ACC112 (cell line): ENCODE results near the gene BICRA.
A peak's percentile ranks its signal among the peaks of the same experiment; 100 is the strongest.
"Not testable (repeated sequence)": the region's sequence is repeated elsewhere in the genome, so short reads cannot be mapped to it uniquely, and the experiment has no call there.

ENCODE experiments used
- H2AFZ ChIP-seq: fragments of 200-600 bp; sonication (generic); one replicate; pipeline ENCODE4 v1.6.0; 2017; ENCODE audit warnings: antibody characterized with exemption, low read length; ENCODE audit not compliant: unreplicated experiment
- H3K27ac ChIP-seq: fragments of 200-600 bp; sonication (generic); 2 replicates; pipeline ENCODE4 v1.5.1; 2014; ENCODE audit warnings: low read depth, mild to moderate bottlenecking, antibody characterized with exemption, low read length, moderate library complexity
- H3K27me3 ChIP-seq: fragments of 200-600 bp; sonication (generic); 2 replicates; pipeline ENCODE4 v1.6.1; 2014; ENCODE audit warnings: mild to moderate bottlenecking, antibody characterized with exemption, low read length, moderate library complexity, mixed read lengths; ENCODE audit not compliant: insufficient read depth
- H3K36me3 ChIP-seq: fragments of 200-600 bp; sonication (generic); 2 replicates; pipeline ENCODE4 v1.6.1; 2016; ENCODE audit warnings: mild to moderate bottlenecking, antibody characterized with exemption, low read length, moderate library complexity, mixed read lengths; ENCODE audit not compliant: insufficient read depth
- H3K4me1 ChIP-seq: fragments of 200-600 bp; sonication (generic); one replicate; pipeline ENCODE4 v1.6.1; 2016; ENCODE audit warnings: low read length, mixed read lengths; ENCODE audit not compliant: insufficient read depth, unreplicated experiment, control insufficient read depth
- H3K4me3 ChIP-seq: fragments of 200-600 bp; sonication (generic); 2 replicates; pipeline ENCODE4 v1.5.1; 2014; ENCODE audit warnings: mild to moderate bottlenecking, low read depth, low read length
- H3K79me2 ChIP-seq: fragments of 200-600 bp; sonication (generic); one replicate; pipeline ENCODE4 v1.6.0; 2016; ENCODE audit warnings: low read length; ENCODE audit not compliant: control insufficient read depth, unreplicated experiment, insufficient read depth

The BICRA gene

GRCh38 chr19:47663911-47664771 is 55.2 kb downstream of the BICRA start:
- peaks cover 44% of the 10 kb centered on the region for H3K4me1 ChIP-seq
- H3K27me3 ChIP-seq, result no peaks in the 10 kb centered on the region
- H3K36me3 ChIP-seq, result no peaks in the 10 kb centered on the region
- peaks cover 46% of the 10 kb centered on the region for H3K79me2 ChIP-seq
- no peak overlapping the region for H2AFZ ChIP-seq
- H3K27ac ChIP-seq, result peak overlapping the region; percentile 100
- H3K4me3 ChIP-seq, result peak overlapping the region; percentile 66

- not testable (repeated sequence) for H3K27ac ChIP-seq, H3K36me3 ChIP-seq, H3K4me3 ChIP-seq, H3K27me3 ChIP-seq, H2AFZ ChIP-seq
- Histone ChIP-seq H3K4me1 (peaks cover 16% of the 10 kb centered on the region), H3K79me2 (peaks cover 32% of the 10 kb centered on the region)
Measured at GRCh38 chr19:47668556-47668955, 59.6 kb downstream of the BICRA start.

DNA sequence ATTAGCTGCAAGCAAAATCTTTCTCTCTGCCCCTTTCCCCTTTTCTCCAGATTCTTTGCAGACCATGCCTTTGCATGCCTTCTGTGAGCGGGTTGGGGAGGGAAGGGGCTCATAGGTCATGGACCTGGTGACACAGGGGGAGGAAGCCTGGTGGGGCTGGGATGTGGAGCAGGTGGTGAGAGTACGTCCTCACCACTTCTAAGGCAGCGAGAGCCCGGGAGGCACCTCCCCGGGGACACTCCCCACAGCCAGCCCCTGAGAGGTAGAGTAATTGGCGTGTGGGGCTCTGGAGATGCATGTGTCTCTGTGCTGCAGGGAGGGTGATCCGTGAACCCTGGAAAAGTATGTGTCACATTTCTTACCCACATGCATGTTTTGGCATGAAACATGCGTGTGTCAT is 61.8 kb downstream of the BICRA start:
- H2AFZ ChIP-seq, result no peak overlapping the region
- H3K27ac ChIP-seq, result no peak overlapping the region
- peaks cover 20% of the 10 kb centered on the region for H3K79me2 ChIP-seq
- peaks cover 7% of the 10 kb centered on the region for H3K4me1 ChIP-seq
- H3K27me3 ChIP-seq, result no peaks in the 10 kb centered on the region
- H3K36me3 ChIP-seq, result no peaks in the 10 kb centered on the region
- H3K4me3 ChIP-seq, result no peak overlapping the region

GRCh38 chr19:47671499-47671898 is 62.6 kb downstream of the BICRA start:
- Histone ChIP-seq H3K79me2 (peaks cover 15% of the 10 kb centered on the region), H3K4me1 (peaks cover 7% of the 10 kb centered on the region), H3K27me3 (no peaks in the 10 kb centered on the region), H3K36me3 (no peaks in the 10 kb centered on the region), H3K27ac (no peak overlapping the region), H2AFZ (no peak overlapping the region), H3K4me3 (no peak overlapping the region)

- Histone ChIP-seq H3K36me3 (no peaks in the 10 kb centered on the region), H3K27me3 (no peaks in the 10 kb centered on the region), H3K4me1 (no peaks in the 10 kb centered on the region), H2AFZ (no peak overlapping the region), H3K27ac (no peak overlapping the region), H3K4me3 (no peak overlapping the region), H3K79me2 (peaks cover 6% of the 10 kb centered on the region)
Measured at GRCh38 chr19:47673426-47673825, 64.5 kb downstream of the BICRA start.

DNA sequence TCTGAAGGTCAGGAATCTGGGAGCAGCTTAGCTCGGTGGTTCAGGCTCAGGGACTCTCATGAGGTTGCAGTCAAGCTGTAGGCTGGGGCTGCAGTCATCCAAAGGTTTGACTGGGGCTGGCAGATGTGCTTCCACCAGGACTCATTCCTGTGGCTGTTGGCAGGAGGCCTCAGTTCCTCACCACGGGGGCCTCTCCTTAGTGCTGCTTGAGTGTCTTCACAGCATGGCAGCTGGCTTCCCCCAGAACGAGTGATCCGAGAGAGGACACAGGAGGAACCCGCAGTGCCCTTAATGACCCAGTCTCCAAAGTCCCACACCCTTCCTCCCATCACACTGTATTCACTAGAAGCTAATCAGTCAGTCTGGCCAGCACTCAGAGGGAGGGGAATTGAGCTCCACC is 65.6 kb downstream of the BICRA start:
- peaks cover 6% of the 10 kb centered on the region for H3K79me2 ChIP-seq
- H3K27me3 ChIP-seq, result no peaks in the 10 kb centered on the region
- no peaks in the 10 kb centered on the region for H3K36me3 ChIP-seq
- no peak overlapping the region for H3K4me3 ChIP-seq
- H2AFZ ChIP-seq, result no peak overlapping the region
- H3K4me1 ChIP-seq, result no peaks in the 10 kb centered on the region
- H3K27ac ChIP-seq, result no peak overlapping the region

DNA sequence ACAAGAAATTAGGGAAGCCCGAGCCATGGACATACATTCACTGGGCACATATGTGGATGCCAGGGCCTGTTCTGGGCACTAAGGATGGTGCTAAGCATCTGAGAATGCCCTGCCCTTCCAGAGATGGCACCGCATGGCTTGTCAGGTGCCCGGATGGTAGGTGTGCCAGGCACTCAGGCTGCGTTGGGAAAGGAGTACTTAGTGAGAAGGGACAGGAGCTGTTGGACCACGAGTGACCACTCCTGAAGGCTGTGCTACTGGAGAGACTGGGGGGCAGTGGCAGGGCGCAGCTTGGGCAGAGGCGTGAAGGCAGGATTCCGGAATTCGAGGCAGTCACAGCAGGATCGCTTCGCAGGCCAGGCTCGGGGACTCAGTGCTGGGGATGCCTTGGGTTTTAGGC is 66.3 kb downstream of the BICRA start:
- Histone ChIP-seq H3K79me2 (peaks cover 3% of the 10 kb centered on the region), H3K27ac (no peak overlapping the region), H3K27me3 (no peaks in the 10 kb centered on the region), H3K36me3 (no peaks in the 10 kb centered on the region), H3K4me3 (no peak overlapping the region), H3K4me1 (no peaks in the 10 kb centered on the region), H2AFZ (no peak overlapping the region)

GRCh38 chr19:47675859-47676258 is 66.9 kb downstream of the BICRA start:
- Histone ChIP-seq H3K27me3 (no peaks in the 10 kb centered on the region), H3K79me2 (peaks cover 1% of the 10 kb centered on the region), H2AFZ (no peak overlapping the region), H3K27ac (no peak overlapping the region), H3K4me3 (no peak overlapping the region), H3K4me1 (no peaks in the 10 kb centered on the region), H3K36me3 (no peaks in the 10 kb centered on the region)

GRCh38 chr19:47676811-47677210 is 67.9 kb downstream of the BICRA start:
- Histone ChIP-seq H3K4me3 (no peak overlapping the region), H3K27ac (no peak overlapping the region), H3K4me1 (no peaks in the 10 kb centered on the region), H3K36me3 (no peaks in the 10 kb centered on the region), H2AFZ (no peak overlapping the region), H3K27me3 (no peaks in the 10 kb centered on the region), H3K79me2 (no peaks in the 10 kb centered on the region)

DNA sequence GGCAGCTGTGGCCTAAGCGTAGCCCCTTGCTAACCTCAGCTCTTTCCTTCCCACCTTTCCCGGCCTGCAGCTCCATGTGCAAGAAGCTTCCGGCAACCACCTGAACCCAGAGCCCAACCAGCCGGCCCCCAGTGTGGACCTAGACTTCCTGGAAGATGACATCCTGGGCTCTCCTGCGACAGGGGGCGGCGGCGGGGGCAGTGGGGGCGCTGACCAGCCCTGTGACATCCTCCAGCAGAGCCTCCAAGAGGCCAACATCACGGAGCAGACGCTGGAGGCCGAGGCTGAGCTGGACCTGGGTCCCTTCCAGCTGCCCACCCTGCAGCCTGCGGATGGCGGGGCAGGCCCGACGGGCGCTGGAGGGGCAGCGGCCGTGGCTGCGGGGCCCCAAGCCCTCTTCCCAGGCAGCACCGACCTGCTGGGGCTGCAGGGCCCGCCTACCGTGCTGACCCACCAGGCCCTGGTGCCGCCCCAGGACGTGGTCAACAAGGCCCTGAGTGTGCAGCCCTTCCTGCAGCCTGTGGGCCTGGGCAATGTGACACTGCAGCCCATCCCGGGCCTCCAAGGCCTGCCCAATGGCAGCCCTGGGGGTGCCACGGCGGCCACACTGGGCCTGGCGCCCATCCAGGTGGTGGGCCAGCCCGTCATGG is 70.4 kb downstream of the BICRA start:
- Histone ChIP-seq H3K36me3 (no peaks in the 10 kb centered on the region), H3K4me1 (no peaks in the 10 kb centered on the region), H3K79me2 (no peaks in the 10 kb centered on the region)

More for the DNA sequence above, 70.4 kb downstream of the BICRA start:
- no peak overlapping the region for H2AFZ ChIP-seq
- H3K4me3 ChIP-seq, result no peak overlapping the region
- no peaks in the 10 kb centered on the region for H3K27me3 ChIP-seq
- H3K27ac ChIP-seq, result no peak overlapping the region
